OCI-LY7 (cell line): ENCODE measurements around the gene GPATCH8. TPM values are rescaled to one million over a fixed set of nuclear protein-coding genes. Genes with fewer than 3 reads are reported as not detected.

Experiments
- BruUV-seq: library from RNA; stranded (reverse); fragments of 400-500 nt; replicated peaks from 2 replicates; lab custom pipeline; 2021; lab: Mats Ljungman, UMichigan
- CTCF ChIA-PET: fragments of 300-600 bp; sonication (Branson Sonifier 250); formaldehyde crosslinking; loops from one replicate; lab custom pipeline; 2022; ENCODE audit warnings: antibody characterized with exemption; ENCODE audit not compliant: unreplicated experiment; lab: Charles Lee
- POLR2A ChIA-PET: fragments of 300-600 bp; sonication (Branson Sonifier 250); formaldehyde crosslinking; loops from one replicate; lab custom pipeline; 2022; ENCODE audit warnings: antibody characterized with exemption; lab: Charles Lee
- DNase-seq: peaks from one replicate; pipeline ENCODE4 v3.0.0-alpha.2; 2015; ENCODE audit warnings: low spot score
- H2AFZ ChIP-seq: fragments of 200-600 bp; sonication (generic), shearing (Covaris generic); 2 replicates; pipeline ENCODE4 v1.6.1; 2014; ENCODE audit warnings: mild to moderate bottlenecking, antibody characterized with exemption, low read length, moderate library complexity
- H3K27ac ChIP-seq: fragments of 200-600 bp; sonication (generic); 2 replicates; pipeline ENCODE4 v1.5.1; 2014; ENCODE audit warnings: mixed run types, low read depth, mild to moderate bottlenecking, moderate library complexity, low read length, inconsistent platforms; ENCODE audit not compliant: poor library complexity, severe bottlenecking
- H3K36me3 ChIP-seq: fragments of 200-600 bp; sonication (generic); 2 replicates; pipeline ENCODE4 v1.6.1; 2014; ENCODE audit warnings: mild to moderate bottlenecking, antibody characterized with exemption, low read length, moderate library complexity, mixed read lengths; ENCODE audit not compliant: insufficient read depth
- H3K4me1 ChIP-seq: fragments of 200-600 bp; sonication (generic); 2 replicates; pipeline ENCODE4 v1.5.1; 2014; ENCODE audit warnings: mild to moderate bottlenecking, low read length; ENCODE audit not compliant: insufficient read depth, poor library complexity, severe bottlenecking
- H3K4me2 ChIP-seq: fragments of 200-600 bp; sonication (generic); 2 replicates; pipeline ENCODE4 v1.6.1; 2014; ENCODE audit warnings: mild to moderate bottlenecking, low read length
- H3K4me3 ChIP-seq: fragments of 200-600 bp; sonication (generic); 2 replicates; pipeline ENCODE4 v1.5.1; 2014; ENCODE audit warnings: mild to moderate bottlenecking, low read depth, low read length; ENCODE audit not compliant: poor library complexity, severe bottlenecking
- H3K79me2 ChIP-seq: fragments of 200-600 bp; sonication (generic); 2 replicates; pipeline ENCODE4 v1.6.1; 2016; ENCODE audit warnings: low read depth, mild to moderate bottlenecking, low read length, moderate library complexity, mixed read lengths; ENCODE audit not compliant: insufficient read depth
- H3K9me2 ChIP-seq: fragments of 200-600 bp; sonication (generic); 2 replicates; pipeline ENCODE4 v1.6.1; 2016; ENCODE audit warnings: mild to moderate bottlenecking, low read length, mixed read lengths; ENCODE audit not compliant: insufficient read depth
- H3K9me3 ChIP-seq: fragments of 200-600 bp; sonication (generic); 2 replicates; pipeline ENCODE4 v1.6.1; 2014; ENCODE audit warnings: mild to moderate bottlenecking, mixed run types, low read length, mixed read lengths
- H4K20me1 ChIP-seq: fragments of 200-600 bp; sonication (generic); 2 replicates; pipeline ENCODE4 v1.6.1; 2014; ENCODE audit warnings: mild to moderate bottlenecking, antibody characterized with exemption, low read length, moderate library complexity, mixed read lengths; ENCODE audit not compliant: insufficient read depth
- EZH2phosphoT487 ChIP-seq: fragments of 200-600 bp; sonication (generic); IDR thresholded peaks from 2 replicates; pipeline ENCODE4 v1.6.1; 2018; ENCODE audit warnings: low read depth, borderline replicate concordance, mild to moderate bottlenecking, mixed run types, antibody characterized with exemption, low read length, moderate library complexity, mixed read lengths
- intact Hi-C: fragments of 100-400 bp; cut with micrococcal nuclease; formaldehyde crosslinking; loops from one replicate; pipeline ENCODE4 v1.10.0; 2022; ENCODE audit not compliant: unreplicated experiment
- total RNA-seq, 2 experiments: library from RNA; depleted of rRNA in 1 of 2; stranded (reverse); fragments of >200 nt in 1 of 2; shearing (Covaris generic) in 1 of 2; gene quantifications; 2 replicates each; pipeline ENCODE4 v1.2.3, GENCODE V29; 2014 to 2022
- TF ChIP-seq, protein P1 (sequence below): fragments of 200-600 bp; sonication (generic); conservative IDR thresholded peaks from 2 replicates; pipeline ENCODE4 v1.5.1; 2014; ENCODE audit warnings: mild to moderate bottlenecking, antibody characterized with exemption, low read length, moderate library complexity, mixed read lengths

Gene GPATCH8
- total RNA-seq, 2 experiments from 2014 or later: 24.7 to 61.1 TPM

DNA sequence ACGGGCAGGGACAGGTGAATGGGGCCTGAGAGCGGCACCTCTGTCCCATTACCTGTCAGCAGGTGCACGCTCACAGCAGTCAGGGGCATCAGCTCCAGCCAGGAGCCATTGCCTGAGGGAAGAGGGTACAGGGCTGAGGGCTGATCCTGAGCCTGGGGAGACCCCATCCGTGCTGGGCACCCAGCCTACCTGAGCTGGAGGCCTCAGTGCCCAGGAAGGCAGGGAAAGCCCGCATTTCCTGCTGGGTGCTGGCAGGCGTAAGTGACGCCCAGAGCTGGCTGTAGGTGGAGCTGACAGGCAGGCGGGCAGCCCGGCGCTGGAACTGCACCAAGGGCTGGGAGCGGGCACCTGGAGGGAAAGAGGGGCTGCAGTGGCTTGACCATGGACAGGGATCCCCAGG is 147.0 kb downstream of the GPATCH8 start:
- H3K4me3 ChIP-seq: no peak overlapping the region
- no peak overlapping the region for H3K4me2 ChIP-seq
- peaks cover 22% of the 10 kb centered on the region for H3K36me3 ChIP-seq
- no peak for TF ChIP-seq EZH2phosphoT487
- TF ChIP-seq, protein P1, sequence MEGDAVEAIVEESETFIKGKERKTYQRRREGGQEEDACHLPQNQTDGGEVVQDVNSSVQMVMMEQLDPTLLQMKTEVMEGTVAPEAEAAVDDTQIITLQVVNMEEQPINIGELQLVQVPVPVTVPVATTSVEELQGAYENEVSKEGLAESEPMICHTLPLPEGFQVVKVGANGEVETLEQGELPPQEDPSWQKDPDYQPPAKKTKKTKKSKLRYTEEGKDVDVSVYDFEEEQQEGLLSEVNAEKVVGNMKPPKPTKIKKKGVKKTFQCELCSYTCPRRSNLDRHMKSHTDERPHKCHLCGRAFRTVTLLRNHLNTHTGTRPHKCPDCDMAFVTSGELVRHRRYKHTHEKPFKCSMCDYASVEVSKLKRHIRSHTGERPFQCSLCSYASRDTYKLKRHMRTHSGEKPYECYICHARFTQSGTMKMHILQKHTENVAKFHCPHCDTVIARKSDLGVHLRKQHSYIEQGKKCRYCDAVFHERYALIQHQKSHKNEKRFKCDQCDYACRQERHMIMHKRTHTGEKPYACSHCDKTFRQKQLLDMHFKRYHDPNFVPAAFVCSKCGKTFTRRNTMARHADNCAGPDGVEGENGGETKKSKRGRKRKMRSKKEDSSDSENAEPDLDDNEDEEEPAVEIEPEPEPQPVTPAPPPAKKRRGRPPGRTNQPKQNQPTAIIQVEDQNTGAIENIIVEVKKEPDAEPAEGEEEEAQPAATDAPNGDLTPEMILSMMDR: no peak
- intact Hi-C loops: no loop called here
- DNase-seq: no peak
- no peaks in the 10 kb centered on the region for H3K79me2 ChIP-seq
- H2AFZ ChIP-seq: no peak overlapping the region
- H3K9me2 ChIP-seq: no peaks in the 10 kb centered on the region
- H3K27ac ChIP-seq: no peak overlapping the region
- H3K4me1 ChIP-seq: peaks cover 51% of the 10 kb centered on the region
- no TSS peak for BruUV-seq
- H3K9me3 ChIP-seq: no peaks in the 10 kb centered on the region
- ChIA-PET CTCF (no interaction called here), POLR2A (interaction anchor here (0.7 kb wide), 1 partner anchor 9 kb away, joined by 3 read pairs; no protein-coding TSS in a partner anchor)
- H4K20me1 ChIP-seq: no peaks in the 10 kb centered on the region

DNA sequence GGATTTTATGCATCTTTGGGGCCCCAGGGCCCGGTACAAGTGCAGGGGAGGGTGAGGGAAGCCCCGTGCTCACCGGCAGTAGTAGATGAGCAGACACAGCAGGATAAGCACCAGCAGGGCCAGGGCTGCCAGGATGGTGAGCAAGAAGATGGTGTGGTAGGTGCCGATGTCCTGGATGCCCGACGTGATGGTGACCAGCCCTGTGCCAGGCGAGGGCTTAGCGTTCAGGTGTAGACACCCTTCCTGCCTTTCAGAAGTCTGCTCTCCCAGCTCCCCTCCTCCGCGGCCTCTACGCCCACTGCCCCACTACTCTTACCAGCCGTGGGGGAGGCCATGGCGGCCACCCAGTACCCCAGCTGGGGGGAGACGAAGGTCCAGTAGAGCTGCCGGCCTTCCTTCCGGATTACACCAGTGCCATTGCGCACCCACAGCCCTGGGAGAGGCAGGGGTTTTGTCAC is 147.5 kb downstream of the GPATCH8 start:
- no peaks in the 10 kb centered on the region for H3K9me2 ChIP-seq
- CTCF ChIA-PET: no interaction called here
- H3K4me1 ChIP-seq: peaks cover 49% of the 10 kb centered on the region
- H3K27ac ChIP-seq: no peak overlapping the region
- intact Hi-C loops: no loop called here
- H3K4me2 ChIP-seq: no peak overlapping the region
- H3K36me3 ChIP-seq: peaks cover 28% of the 10 kb centered on the region
- DNase-seq: no peak
- no peak overlapping the region for H3K4me3 ChIP-seq
- H3K9me3 ChIP-seq: no peaks in the 10 kb centered on the region
- POLR2A ChIA-PET: no interaction called here
- TF ChIP-seq, protein P1: no peak
- no peak for TF ChIP-seq EZH2phosphoT487
- H4K20me1 ChIP-seq: no peaks in the 10 kb centered on the region
- no peak overlapping the region for H2AFZ ChIP-seq
- no peaks in the 10 kb centered on the region for H3K79me2 ChIP-seq
- no TSS peak for BruUV-seq
